OCI-LY1 (cell line): ENCODE measurements around the gene CENPX.

Experiments
- H2AFZ ChIP-seq: fragments of 200-600 bp; sonication (generic), shearing (Covaris generic); 2 replicates; pipeline ENCODE4 v1.6.0; 2014; ENCODE audit warnings: antibody characterized with exemption, mild to moderate bottlenecking, low read length
- H3F3A ChIP-seq: fragments of 200-600 bp; sonication (generic), shearing (Covaris generic); 2 replicates; pipeline ENCODE4 v1.6.0; 2014; ENCODE audit warnings: mild to moderate bottlenecking, antibody characterized with exemption, low read length, moderate library complexity; ENCODE audit not compliant: insufficient read depth
- H3K27ac ChIP-seq: fragments of 200-600 bp; sonication (generic); 2 replicates; pipeline ENCODE4 v1.5.1; 2014; ENCODE audit warnings: low read length, mixed run types, mild to moderate bottlenecking, low read depth; ENCODE audit not compliant: poor library complexity, severe bottlenecking
- H3K27me3 ChIP-seq: fragments of 200-600 bp; sonication (generic); 2 replicates; pipeline ENCODE4 v1.6.0; 2014; ENCODE audit warnings: antibody characterized with exemption, mild to moderate bottlenecking, low read length, moderate library complexity; ENCODE audit not compliant: insufficient read depth
- H3K36me3 ChIP-seq: fragments of 200-600 bp; sonication (generic); 2 replicates; pipeline ENCODE4 v1.6.1; 2014; ENCODE audit warnings: mild to moderate bottlenecking, antibody characterized with exemption, low read length, moderate library complexity, mixed read lengths; ENCODE audit not compliant: insufficient read depth
- H3K4me1 ChIP-seq: fragments of 200-600 bp; sonication (generic); 2 replicates; pipeline ENCODE4 v1.5.1; 2014; ENCODE audit warnings: mild to moderate bottlenecking, low read length, moderate library complexity; ENCODE audit not compliant: insufficient read depth, severe bottlenecking
- H3K4me2 ChIP-seq: fragments of 200-600 bp; sonication (generic), shearing (Covaris generic); 2 replicates; pipeline ENCODE4 v1.6.1; 2014; ENCODE audit warnings: low read length
- H3K4me3 ChIP-seq: fragments of 200-600 bp; sonication (generic); 2 replicates; pipeline ENCODE4 v1.5.1; 2014; ENCODE audit warnings: low read length, low read depth, mild to moderate bottlenecking, mixed read lengths; ENCODE audit not compliant: poor library complexity, severe bottlenecking
- H3K79me2 ChIP-seq: fragments of 200-600 bp; shearing (Covaris generic); 2 replicates; pipeline ENCODE4 v1.6.1; 2016; ENCODE audit warnings: mixed run types, low read length, mixed read lengths; ENCODE audit not compliant: insufficient read depth
- H3K9ac ChIP-seq: fragments of 200-600 bp; sonication (generic), shearing (Covaris generic); 2 replicates; pipeline ENCODE4 v1.6.1; 2014; ENCODE audit warnings: mild to moderate bottlenecking, low read length, mixed read lengths
- H3K9me2 ChIP-seq: fragments of 200-600 bp; sonication (generic), shearing (Covaris generic); 2 replicates; pipeline ENCODE4 v1.6.1; 2014; ENCODE audit warnings: low read depth, mild to moderate bottlenecking, low read length, mixed read lengths
- H3K9me3 ChIP-seq: fragments of 200-600 bp; shearing (Covaris generic); 2 replicates; pipeline ENCODE4 v1.6.1; 2014; ENCODE audit warnings: low read length, mixed read lengths
- H4K20me1 ChIP-seq: fragments of 200-600 bp; sonication (generic), shearing (Covaris generic); 2 replicates; pipeline ENCODE4 v1.6.0; 2016; ENCODE audit warnings: mild to moderate bottlenecking, low read length; ENCODE audit not compliant: insufficient read depth
- CTCF ChIP-seq: fragments of 200-600 bp; sonication (generic), shearing (Covaris generic); IDR thresholded peaks from 2 replicates; pipeline ENCODE4 v1.5.1; 2017; ENCODE audit warnings: mild to moderate bottlenecking, antibody characterized with exemption, low read length, moderate library complexity, mixed read lengths
- EZH2 ChIP-seq: fragments of 200-600 bp; sonication (generic), shearing (Covaris generic); IDR thresholded peaks from 2 replicates; pipeline ENCODE4 v1.8.0; 2017; ENCODE audit warnings: borderline replicate concordance, mixed run types, mild to moderate bottlenecking, antibody characterized with exemption, low read length, moderate library complexity, mixed read lengths

The CENPX gene

GRCh38 chr17:82055965-82056728 lies 33.5 kb upstream of the CENPX start:
- H3K4me2 ChIP-seq, result no peak overlapping the region
- no peaks in the 10 kb centered on the region for H3K9me2 ChIP-seq
- H3K4me3 ChIP-seq, result no peak overlapping the region
- no peak overlapping the region for H3K9ac ChIP-seq
- H3K79me2 ChIP-seq, result 0 out of 2 replicates have a peak, but pooled peaks cover 4% of the 10 kb centered on the region
- no peaks in the 10 kb centered on the region for H3F3A ChIP-seq
- H3K9me3 ChIP-seq, result no peaks in the 10 kb centered on the region
- H3K27ac ChIP-seq, result no peak overlapping the region
- no peaks in the 10 kb centered on the region for H3K27me3 ChIP-seq
- H3K36me3 ChIP-seq, result peaks cover 78% of the 10 kb centered on the region
- no peaks in the 10 kb centered on the region for H4K20me1 ChIP-seq
- no peak overlapping the region for H2AFZ ChIP-seq
- peaks cover 17% of the 10 kb centered on the region for H3K4me1 ChIP-seq
- TF ChIP-seq CTCF (no peak), EZH2 (no peak)

GRCh38 chr17:82055023-82055964 lies 32.6 kb upstream of the CENPX start:
- Histone ChIP-seq H3K27me3 (no peaks in the 10 kb centered on the region), H3K36me3 (peaks cover 69% of the 10 kb centered on the region), H3K79me2 (0 out of 2 replicates have a peak, but pooled peaks cover 4% of the 10 kb centered on the region), H3K9me2 (no peaks in the 10 kb centered on the region), H3F3A (no peaks in the 10 kb centered on the region), H2AFZ (no peak overlapping the region), H3K9ac (no peak overlapping the region), H3K4me2 (no peak overlapping the region), H4K20me1 (no peaks in the 10 kb centered on the region), H3K9me3 (no peaks in the 10 kb centered on the region), H3K4me1 (peaks cover 26% of the 10 kb centered on the region), H3K27ac (no peak overlapping the region), H3K4me3 (no peak overlapping the region)
- TF ChIP-seq EZH2 (no peak), CTCF (no peak)

GRCh38 chr17:82054351-82055022 lies 31.8 kb upstream of the CENPX start:
- Histone ChIP-seq H3K27ac (no peak overlapping the region), H3K9me2 (no peaks in the 10 kb centered on the region), H3K4me2 (no peak overlapping the region), H3K27me3 (no peaks in the 10 kb centered on the region), H4K20me1 (no peaks in the 10 kb centered on the region), H3K4me3 (no peak overlapping the region), H3F3A (no peaks in the 10 kb centered on the region), H3K9me3 (no peaks in the 10 kb centered on the region), H3K79me2 (0 out of 2 replicates have a peak, but pooled peaks cover 4% of the 10 kb centered on the region), H2AFZ (no peak overlapping the region), H3K36me3 (peaks cover 61% of the 10 kb centered on the region), H3K9ac (no peak overlapping the region), H3K4me1 (peaks cover 27% of the 10 kb centered on the region)
- no peak for TF ChIP-seq CTCF
- TF ChIP-seq EZH2, result no peak
